DMS 273 treated with DMSO at 0.1 percent for 48 hours (cell line): ENCODE measurements around the gene TNN.

Source experiments
- DNase-seq: peaks from one replicate; lab custom pipeline; 2025; lab: John Stamatoyannopoulos, UW

TNN gene

DNA sequence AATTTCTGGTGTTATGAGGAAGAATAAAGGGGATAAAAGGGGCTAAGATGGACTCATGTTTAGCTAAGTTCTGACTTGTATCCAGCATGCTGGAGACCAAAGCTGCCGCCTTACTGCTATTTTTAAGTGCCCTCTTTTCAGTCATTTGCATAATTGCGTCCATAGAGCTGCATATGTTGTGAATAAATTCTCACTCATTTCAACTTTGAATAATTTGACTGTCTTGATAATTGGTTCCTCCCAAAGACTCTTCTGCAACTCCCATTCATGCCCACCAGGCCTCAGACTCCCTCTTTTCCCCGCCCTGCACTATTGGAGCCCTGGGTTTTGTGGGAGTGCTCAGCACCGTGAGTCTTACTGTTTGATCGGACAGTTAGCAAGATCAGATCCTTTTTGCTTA is 79.9 kb downstream of the TNN start:
- DNase-seq, result no peak

- no peak for DNase-seq
Measured at GRCh38 chr1:175148068-175148467, 80.4 kb downstream of the TNN start.

GRCh38 chr1:175150596-175151319 is 83.1 kb downstream of the TNN start:
- DNase-seq, result no peak

DNA sequence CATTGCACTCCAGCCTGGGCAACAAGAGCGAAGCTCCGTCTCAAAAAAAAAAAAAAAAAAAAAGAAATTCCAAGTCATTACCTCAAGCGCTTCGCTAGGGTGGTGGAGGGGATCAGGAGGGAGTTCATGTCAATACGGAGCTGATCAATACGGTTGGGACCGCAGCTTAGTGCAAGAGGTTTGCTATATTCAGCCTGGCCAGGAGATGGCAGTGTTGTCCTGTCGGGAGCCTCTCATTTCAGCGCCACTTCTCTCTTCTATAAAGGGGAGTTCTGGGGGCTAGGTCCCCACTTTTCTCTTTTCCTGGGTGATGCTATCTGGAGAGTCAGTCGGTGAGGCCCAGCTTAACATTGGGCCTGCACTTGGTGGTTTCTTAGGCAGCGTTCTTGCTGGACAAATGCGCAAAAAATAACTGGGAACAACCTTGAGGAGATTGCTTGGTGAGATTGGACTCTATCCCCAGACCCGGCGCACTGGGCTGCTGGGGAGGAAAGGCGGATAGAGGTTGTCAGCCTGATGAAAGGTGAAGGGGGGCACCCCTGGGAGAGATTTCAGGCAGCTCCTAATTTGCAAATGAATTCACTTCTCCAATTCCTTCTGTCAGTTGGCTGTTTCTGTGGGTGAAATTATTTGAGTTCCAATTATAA is 84.5 kb downstream of the TNN start:
- DNase-seq, result no peak

- DNase-seq, result peak; percentile 1
Measured at GRCh38 chr1:175154629-175155472, 87.2 kb downstream of the TNN start.

DNA sequence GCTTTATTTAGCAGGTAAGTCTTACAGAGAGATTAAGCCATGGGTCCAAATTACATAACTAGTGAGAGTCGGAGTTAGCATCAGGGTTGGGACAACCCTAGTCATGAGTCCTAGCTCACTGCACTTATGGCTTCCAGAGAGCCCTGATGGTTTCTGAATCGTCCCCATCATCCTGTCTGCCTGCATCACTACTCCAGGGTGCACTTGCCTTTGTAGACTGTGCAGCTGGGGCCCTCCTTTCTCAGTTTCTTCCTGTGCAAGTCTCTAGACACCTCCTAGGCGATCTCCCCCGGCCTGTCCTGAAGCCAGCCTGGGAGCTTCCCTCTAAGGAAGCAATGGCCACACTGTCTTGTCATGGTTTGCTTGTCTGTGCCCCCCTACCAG is 87.8 kb downstream of the TNN start:
- no peak for DNase-seq

DNA sequence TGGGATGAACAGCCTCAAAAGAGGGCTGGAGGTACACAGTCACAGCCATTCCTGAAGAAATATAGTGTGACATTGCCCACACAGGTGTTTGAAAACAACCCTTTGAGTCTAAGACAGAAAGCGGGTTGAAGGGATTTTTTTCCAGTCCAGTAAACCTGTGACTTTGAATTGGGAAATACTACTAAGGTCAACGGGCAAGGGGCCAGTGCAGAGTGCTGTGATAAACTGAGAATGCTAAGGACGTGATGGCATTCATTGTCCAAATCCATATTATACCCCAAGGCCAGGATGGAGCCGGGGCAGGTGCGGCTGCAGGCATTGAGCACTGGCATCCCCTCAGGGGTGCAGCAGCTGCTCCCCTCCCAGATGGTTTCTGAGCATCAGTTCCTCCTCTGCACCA is 88.3 kb downstream of the TNN start:
- no peak for DNase-seq

GRCh38 chr1:175157200-175157599 is 89.6 kb downstream of the TNN start:
- no peak for DNase-seq

DNA sequence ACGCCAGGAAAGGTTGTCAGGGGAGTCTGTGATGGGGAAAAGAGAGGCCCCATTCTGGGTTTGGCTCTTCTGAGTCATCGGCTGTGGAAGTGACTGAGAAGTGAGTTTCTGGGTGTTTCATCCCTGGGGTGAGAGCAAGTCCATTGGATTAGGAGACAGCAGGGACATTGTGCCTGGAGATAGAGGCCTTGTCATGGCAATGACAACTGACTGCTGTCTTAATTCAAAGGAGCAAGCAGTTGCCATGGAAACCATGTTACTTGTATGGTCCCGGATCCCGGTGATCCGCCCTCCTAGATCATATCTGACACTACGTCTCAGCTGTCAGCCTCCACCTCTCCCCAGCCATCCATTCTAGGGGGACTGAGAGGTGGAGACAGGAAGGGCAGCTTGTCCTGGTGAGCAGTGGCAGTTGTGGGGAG is 90.5 kb downstream of the TNN start:
- no peak for DNase-seq

- DNase-seq, result no peak
Measured at GRCh38 chr1:175162955-175163354, 95.3 kb downstream of the TNN start.

- no peak for DNase-seq
Measured at GRCh38 chr1:175163702-175164101, 96.1 kb downstream of the TNN start.

- DNase-seq, result no peak
Measured at GRCh38 chr1:175164751-175165150, 97.1 kb downstream of the TNN start.

DNA sequence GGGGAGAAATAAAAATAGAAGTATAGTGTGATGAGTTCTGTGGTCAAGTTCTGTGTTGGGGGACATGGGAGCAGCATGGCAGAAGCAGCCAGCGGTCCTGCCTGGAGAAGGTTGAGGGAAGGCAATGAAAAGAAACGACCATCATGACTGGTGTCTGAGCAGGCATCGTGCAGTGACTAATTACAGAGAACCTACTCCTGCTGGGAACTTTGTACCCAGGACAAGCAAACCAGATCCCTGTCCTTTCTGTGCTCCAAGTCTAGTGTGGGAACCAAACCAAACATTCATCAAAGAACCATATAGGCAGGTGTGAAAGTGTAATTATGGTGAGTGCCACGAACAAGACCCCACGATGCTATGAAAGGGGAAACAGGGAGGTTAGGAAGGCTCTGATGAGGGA is 99.1 kb downstream of the TNN start:
- no peak for DNase-seq

- no peak for DNase-seq
Measured at GRCh38 chr1:175167861-175168260, 100.2 kb downstream of the TNN start.

- DNase-seq, result no peak
Measured at GRCh38 chr1:175168782-175169181, 101.1 kb downstream of the TNN start.

DNA sequence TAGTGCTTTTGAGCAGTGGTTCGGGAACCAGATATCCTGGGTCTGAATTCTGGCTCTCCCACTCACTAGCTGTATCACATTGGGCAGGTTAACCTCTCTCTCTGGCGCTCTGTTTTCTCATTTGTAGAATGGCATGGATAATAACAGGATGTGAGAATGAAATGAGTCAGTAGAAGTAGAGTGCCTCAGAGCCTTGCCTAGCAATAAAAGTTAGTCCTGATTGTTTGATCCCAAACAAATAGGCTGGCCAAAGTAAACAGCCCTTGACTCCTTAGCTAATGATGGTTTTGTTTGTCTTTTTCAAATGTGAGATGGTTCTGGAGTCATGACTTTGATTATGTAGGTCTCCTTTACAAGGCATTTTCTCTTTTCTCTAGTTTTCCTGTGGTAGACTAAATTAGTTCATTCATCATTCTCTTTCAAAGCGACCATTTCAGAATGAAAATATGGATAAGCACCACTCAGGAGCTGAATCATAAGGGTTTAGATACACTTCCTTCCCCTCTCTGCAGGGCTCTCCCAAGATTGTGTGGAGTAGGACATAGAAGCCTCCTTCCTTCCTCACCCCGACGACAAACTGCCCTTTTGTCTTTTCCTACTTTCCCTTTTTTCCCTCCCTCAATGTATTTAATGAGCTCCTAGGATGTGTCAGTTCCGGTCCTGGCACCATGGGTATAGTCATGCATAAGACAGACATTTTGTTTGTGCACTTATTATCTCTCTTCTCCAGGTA is 101.8 kb downstream of the TNN start:
- DNase-seq, result no peak

- no peak for DNase-seq
Measured at GRCh38 chr1:175171036-175171913, 103.6 kb downstream of the TNN start.

GRCh38 chr1:175172503-175172902 is 104.9 kb downstream of the TNN start:
- DNase-seq, result no peak

GRCh38 chr1:175173531-175173930 is 105.9 kb downstream of the TNN start:
- DNase-seq, result no peak

DNA sequence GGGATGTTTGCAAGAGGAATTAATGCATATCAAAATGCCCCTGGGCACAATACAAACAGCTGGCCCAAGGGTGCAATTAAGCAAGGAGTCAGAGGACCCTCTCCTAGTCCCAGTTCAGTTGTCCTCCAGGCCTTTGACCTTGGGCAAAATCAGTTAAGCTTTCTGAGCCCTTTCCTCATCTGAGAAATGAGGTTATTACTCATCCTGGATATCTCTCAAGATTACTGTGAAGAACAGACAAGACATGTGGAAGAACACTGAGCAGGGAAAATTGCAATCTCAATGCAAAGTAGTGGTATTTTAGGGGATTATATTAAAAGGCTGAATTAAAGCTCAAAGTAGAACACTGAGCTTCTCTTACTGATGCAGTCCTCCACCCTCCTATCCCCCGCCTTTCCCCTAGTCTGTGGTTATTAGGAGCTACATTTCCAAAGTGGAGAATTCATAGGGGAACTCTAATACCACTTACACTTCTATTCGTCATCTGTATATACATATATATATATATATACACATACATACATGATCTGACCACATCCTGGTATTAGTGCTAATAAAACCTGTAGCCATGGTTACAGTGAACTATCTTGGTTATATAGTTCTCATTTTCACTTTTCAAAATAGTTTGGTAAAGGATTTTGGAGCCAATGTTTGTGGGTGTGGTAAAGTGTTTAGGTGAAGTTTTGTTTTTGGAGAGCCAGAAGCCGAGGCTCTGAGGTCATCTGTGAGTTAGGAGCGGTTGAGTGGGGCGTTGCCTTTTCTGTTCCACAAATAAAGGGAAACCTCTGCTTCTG is 106.9 kb downstream of the TNN start:
- DNase-seq, result no peak
